GM04503 (cell line): ENCODE measurements around the gene SASH3.

Experiments
- DNase-seq: peaks from one replicate; pipeline ENCODE4 v3.0.0-alpha.2; 2012; ENCODE audit warnings: low read depth

SASH3 gene

DNA sequence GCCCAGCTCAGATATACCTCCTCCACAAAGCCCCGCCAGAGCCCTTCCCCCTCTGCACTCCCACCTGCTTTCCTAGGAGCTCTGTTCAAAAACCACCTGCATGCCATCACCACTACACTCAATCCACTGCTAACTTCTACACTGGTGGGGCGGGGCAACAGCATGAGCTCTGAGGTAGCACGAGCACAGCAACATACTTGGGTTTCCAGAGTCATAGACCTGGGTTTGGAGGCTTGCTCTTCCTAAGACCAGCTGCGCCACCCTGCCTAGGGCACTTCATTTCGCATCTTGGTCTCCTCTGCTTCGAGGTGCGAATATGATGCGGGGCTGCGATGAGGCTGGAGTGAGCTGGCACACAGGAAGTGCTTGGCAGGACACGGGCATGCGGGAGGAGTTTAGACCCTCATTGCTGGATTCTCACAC lies 3.6 kb downstream of the SASH3 start:
- DNase-seq: no peak

DNA sequence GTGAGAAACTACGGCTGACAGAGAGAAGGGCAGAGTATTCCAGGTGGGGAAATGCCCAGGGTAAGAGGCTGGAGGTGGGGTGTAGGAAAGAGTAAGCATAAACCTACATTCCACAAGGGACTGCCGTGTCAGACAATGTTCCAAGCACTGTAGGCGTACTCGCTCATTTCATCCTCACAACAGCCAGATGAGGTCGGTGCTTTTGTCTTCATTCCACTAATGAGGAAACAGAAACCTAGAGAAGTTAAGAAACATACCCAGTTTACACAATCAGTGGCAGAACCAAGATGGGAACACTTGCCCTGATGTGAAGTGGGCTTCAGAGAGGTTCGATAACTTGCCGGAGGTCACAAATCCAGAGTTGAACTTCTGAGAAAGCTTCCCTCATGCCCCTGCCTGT lies 4.6 kb downstream of the SASH3 start:
- no peak for DNase-seq

DNA sequence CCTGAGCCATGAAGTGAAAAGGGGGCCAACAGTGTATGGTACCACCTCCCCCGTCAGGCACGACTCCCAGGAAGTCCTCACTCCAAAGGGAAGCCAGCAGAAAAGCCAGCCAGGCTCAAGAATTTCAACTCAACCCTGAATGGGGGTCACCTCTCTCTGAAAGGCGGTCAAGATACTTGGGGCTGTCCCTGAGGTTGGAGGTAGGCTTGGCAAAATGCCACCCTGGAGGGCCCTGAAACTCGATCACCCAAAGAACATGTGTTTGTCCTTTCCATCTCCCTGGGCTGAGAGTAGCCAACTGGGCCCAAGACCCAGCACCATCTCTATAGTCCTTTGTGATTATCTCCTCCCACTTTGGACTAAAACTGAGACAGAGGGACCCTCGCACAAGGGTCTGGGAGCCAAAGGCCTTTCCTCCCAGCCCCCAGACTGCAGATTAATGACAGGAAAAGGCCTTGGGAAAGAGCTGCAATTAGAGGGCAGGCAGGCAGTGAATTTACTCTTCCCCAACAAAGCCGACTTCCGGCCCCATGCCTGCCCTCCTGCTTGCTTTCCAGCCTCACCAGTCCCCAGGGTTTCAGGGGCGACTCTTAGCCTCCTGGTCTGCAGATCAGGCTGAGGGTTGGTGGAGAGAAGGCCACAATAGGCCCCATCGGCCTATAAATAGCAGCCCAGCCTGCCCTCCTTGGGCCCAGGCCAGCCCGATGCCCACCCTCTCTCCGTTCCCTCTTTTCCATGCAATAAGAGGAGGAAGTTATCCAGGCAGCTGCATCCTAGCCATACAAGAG lies 5.6 kb downstream of the SASH3 start:
- DNase-seq: no peak

DNA sequence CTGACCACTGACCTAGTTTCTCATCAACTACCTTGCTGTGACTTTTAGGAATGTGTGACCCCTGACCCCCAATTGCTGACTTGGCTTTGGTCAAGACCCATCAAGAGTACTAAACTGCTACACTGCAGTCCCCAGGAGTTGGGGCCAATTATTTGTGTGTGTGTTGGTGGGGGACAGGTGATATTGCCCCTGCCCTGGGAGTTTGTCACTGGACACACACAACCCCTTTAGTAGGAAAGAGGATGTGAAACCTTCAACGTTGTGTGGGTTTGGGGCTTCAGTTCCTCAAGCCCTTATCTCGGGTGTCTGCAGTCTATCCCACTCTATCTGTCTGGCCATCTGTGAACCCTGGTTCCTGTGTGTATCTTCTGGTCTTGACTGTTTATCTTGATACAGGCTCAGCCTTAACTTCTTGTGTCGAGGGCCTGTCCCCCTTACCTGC lies 6.5 kb downstream of the SASH3 start:
- no peak for DNase-seq

DNA sequence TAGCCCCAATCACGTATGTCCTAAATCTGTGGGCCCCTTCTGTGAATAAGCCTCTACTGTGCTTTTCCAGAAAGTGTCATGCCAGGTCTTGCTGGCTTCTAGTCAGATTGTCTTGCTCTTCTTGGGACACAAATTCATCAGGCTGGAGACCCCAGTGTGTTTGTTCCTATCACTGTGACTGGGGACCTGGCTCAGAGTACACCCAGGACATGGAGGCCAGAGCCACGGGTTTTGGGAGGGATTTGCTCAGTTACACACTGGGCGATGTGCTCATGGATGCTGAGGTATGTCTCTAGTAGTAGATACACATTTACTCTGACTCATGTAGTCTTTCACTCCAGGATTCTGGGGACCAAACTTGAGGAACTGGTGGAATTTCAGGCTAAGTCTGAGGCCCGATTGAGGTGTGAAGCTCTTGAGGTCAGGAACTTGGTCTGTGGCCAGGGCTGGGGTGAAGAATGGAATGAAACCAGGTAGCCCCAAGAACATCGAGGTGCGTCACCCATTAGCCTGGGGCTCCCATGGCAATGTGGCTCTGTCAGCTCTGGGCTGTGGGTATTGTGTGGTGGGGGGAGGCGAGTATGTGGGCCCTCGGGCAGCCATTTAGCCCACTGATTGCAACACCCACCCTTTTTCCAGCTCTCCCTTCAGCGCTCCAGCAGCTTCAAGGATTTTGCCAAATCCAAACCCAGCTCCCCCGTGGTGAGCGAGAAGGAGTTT lies 7.7 kb downstream of the SASH3 start:
- DNase-seq: no peak

DNA sequence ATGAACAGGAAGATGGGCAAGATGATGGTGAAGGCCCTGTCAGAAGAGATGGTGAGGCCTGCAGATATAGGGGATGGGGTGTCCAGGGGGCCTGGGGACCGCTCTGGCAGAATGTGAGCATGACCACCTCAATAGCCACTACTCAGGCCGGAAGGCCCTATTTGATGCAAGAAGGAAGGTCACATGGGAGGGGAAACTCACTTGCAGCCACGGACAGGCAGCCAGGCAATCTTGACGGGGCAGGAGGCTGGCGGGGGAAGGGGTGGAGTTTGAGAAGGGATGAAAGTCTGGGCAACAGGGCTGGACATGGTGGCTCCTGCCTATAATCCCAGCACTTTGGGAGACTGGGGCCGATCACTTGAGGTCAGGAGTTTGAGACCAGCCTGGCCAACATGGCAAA lies 8.8 kb downstream of the SASH3 start:
- no peak for DNase-seq

DNA sequence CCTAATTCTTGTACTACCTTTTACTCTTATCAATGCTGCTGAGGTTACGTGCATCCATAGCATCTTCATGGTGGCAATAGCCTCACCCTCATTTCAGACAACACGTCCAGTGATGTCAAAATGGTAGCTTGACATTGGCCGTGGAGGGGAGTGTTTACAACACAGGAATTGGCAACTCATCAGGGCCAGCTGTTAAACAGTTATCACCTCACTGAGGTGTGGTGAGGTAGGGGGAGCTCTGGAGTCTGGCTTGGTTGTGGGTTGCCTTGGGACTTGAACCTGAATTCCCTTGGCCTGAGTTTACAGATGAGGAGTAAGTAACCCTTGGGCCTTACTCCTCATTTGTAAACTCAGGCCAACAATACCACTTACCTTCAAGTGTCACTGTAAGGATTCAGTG lies 10.4 kb downstream of the SASH3 start:
- DNase-seq: no peak

DNA sequence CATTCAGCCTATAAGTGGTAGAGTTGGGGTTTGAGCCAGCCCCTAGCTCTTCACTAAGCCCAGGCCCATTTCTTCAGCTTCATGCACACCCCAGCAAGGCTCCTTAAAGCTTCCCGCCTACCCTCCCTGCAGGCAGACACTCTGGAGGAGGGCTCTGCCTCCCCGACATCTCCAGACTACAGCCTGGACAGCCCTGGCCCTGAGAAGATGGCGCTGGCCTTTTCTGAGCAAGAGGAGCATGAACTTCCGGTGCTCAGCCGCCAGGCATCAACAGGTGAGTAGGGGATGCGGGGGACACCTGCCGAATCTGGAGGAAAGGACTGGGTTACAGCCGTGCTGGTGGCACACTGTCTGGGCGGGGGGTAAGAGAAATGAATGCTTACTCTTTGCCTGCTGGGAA lies 11.1 kb downstream of the SASH3 start:
- no peak for DNase-seq

DNA sequence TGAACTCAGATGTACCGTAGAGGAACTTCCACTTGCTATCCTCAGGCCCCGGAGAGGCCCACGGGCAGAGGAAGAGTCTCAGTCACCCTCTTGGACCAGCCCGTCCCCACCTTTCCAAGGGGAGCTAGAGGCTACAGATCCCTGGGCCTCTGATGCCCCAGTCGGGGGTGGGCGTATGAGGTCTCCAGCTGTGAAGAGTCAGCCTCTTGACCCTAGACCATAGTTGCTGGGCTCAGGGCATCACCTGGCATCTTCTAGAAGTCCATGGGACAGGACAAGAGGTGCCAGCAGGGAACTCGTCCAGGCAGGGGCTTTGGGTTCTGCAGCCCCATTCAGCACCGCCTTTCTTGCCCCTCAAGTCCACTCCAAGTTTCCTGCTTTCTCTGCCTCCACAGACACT lies 11.6 kb downstream of the SASH3 start:
- DNase-seq: no peak

DNA sequence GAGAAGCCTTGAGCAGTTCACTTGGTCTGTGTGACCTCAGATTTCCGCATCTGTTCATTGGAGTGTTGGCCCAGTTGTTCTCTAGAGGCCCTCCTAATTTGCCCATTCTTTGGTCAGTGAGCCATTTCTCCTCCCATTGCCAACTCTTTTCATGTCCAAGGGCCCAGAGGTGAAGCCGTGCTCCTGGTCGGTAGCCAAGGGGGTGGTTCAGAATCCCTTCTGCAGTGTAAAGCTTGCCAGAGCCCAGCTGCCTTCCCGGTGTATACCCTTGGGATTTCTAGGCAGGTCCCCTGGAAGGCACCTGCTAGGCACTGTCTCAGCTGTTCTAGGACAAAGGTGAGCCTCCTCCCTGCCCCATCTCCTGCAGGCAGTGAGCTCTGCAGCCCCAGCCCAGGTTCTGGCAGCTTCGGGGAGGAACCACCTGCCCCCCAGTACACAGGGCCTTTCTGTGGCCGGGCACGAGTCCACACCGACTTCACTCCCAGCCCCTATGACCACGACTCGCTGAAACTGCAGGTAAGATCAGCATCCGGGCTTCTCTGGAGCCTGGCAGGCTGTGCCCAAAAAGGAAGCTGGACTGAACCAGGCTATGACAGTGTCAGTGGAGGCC lies 12.3 kb downstream of the SASH3 start:
- no peak for DNase-seq

DNA sequence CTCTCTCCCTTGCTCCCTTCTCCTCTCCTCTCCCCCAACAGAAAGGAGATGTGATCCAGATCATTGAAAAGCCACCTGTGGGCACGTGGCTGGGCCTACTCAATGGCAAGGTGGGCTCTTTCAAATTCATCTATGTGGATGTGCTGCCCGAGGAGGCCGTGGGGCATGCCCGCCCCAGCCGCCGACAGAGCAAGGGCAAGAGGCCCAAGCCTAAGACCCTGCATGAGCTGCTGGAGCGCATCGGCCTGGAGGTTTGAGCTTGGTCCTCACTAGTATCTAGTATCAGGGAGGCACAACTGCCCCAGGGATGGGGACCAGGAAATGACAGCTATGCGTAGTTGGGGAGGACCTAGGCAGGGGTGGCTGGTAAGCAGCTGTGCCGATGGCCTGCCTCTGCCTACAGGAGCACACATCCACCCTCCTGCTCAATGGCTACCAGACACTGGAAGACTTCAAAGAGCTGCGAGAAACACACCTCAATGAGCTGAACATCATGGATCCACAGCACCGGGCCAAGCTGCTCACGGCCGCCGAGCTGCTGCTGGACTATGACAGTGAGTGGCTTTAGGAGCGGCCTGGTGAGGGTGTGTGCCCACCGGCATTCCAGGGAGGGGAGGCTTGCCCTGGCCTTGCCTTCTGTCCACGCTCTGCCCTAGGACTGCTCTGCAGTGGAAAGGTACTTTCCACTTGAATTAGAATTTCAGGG lies 13.0 kb downstream of the SASH3 start:
- DNase-seq: no peak

DNA sequence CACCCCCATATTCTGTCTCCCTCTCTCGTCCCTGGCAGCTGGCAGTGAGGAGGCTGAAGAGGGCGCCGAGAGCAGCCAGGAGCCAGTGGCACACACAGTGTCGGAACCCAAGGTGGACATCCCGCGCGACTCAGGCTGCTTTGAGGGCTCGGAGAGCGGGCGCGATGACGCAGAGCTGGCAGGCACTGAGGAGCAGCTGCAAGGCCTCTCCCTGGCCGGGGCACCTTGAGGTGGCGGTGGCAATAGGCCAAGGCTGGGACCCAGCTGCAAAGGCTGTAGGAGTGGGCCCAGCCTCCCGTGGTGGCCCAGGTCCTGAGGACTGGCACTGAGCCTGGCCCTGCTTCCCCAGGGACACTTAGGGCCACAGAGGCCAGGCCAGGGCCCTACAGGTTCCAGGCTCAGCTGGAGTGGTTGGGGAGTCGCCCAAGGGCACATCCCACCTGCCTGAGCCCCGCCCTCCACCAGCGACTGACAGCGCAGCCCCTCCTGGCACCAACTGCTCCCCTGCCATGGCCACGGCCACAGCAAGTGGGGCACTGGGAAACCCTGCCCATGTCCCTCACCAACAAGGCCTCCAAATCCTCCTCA lies 13.9 kb downstream of the SASH3 start:
- no peak for DNase-seq

DNA sequence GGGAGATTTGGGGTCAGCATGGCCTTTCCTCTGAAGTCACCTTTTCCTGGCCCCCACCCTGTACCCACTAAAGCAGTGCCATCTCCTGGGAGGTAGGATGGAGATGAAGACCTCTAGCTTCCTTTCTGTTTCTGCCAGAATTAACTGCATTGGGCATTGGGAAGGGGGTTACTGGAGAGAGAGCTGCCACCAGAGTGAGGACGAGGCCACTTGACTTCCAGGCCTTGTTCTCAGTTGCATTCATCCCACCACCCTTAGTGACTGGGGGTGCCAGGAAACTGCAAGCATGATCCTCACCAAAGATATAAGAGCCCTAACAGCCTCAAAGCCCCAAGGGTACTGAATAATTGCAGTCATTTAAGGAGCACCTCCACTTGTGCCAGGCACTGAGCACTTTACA lies 15.8 kb downstream of the SASH3 start:
- DNase-seq: no peak

DNA sequence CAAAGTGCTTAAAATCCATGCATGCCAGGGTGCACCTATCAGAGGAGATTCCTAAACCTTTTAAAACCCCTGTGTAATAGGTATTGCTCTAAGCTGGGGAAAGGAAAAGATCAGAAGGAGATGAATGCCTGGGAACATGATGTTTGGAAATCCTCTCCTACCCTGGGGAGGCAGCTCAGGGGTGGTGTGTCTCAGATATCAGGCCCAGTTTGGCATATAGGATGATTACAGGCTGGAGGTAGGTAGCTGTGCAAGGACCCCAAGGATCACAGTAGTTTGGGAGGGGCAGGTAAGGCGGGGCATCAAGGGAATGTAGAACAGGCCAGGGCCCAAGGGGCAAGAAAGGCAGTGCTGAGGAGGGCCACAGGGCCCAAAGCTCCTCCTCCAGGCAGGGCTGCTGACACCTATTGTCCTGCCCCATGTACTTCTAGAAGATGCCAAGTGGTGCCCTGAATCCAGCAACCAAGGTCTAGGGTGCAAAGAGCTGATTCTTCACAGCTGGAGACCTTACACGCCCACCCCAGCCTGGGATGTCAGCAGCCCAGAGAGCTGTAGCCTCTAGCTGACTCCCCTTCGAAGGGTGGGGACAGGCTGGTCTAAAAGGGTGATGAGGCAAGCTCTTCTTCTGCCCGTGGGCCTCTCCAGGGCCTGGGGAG lies 17.6 kb downstream of the SASH3 start:
- no peak for DNase-seq

DNA sequence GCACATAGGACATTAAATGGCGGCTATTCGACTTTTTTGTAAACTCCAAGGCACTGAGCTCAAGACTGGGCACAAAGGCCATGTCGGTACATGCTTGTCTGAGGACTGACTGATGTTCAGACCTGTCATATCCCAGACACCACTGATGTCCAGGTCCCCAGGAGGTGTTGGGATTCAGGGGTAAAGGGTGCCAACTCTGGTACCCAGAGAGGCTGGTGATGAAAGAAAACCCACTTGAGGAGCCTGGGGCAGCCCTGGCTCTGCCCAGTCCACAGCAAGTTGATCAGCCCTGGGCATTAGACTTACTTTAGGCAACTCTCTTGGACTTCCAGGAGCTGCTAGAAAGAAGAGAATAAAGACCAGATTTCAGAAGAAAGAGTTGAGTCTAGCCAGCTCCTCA lies 18.7 kb downstream of the SASH3 start:
- DNase-seq: no peak

DNA sequence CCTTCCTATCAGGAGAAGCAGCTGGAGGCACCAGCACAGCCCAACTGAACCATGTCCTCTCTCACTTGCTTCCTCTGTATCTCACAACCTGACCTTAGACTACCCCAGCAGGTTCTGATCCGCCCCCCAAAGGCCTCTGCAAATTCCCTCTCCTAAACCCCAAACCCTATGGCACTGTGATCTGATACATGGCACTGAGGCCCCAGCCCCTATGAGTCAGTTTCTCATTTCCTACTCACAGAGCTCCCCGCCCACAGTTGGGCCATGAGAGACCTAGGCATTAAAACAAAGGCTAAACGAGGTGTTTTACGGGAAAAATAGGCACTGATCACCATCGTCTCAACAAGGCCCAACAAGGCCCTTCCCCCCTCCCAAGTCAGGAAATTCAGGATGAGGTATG lies 19.1 kb downstream of the SASH3 start:
- DNase-seq: no peak

DNA sequence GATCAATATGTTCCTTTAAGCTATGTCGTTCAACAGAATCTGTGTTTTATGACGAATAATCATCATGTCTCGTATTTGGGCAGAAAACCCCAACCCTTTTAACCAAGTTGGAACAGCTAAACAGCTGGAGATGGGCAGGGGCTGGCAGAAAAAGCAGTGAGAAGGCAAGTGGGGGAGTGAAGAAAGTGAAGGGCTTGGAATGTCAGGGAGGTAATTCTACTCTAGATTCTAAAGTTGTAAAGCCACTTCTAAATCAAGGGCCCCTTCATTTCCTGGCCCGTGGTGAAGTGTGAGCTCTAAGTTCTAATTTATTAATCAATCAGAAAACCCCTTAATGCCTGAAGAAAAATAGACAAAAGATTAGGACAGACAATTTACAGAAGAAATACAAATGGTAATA lies 20.4 kb downstream of the SASH3 start:
- no peak for DNase-seq

DNA sequence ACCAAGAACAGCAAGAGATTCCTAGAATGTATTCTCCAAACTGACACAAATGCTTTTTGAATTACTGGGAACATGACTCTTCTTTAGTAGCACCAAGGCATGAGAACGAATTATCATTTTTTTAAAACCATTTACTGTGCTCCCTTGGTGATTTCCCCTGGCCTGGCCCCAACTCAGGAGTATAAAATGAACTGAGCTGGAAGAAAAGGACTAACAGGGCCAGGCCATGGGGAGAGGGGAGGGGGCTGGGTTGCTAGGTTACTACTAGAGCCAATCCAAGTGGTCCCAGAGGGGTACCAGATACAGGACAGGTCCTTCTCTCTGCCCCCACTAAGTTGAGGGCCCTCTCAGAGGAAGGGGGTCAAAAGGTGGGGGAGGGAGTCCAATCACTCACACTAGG lies 23.1 kb downstream of the SASH3 start:
- DNase-seq: no peak

DNA sequence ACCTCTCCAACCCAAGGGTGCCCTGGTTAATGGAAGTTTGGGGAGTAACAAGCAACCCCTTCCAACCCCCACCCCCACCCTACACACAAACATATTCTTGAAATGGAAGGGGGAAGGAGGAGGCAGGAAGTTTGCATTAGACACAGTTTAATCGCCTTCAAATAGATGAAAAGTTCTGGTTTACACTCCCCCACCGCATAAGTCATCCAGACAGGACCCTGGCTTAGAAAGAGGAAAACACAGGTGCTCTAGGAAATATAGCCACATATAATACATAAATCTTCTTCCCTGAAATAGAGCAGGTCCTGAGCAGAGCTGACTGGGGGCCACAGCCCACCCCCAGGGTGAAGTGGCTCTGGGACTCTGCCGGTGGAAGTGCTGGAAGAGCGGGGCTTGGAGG lies 25.1 kb downstream of the SASH3 start:
- no peak for DNase-seq

DNA sequence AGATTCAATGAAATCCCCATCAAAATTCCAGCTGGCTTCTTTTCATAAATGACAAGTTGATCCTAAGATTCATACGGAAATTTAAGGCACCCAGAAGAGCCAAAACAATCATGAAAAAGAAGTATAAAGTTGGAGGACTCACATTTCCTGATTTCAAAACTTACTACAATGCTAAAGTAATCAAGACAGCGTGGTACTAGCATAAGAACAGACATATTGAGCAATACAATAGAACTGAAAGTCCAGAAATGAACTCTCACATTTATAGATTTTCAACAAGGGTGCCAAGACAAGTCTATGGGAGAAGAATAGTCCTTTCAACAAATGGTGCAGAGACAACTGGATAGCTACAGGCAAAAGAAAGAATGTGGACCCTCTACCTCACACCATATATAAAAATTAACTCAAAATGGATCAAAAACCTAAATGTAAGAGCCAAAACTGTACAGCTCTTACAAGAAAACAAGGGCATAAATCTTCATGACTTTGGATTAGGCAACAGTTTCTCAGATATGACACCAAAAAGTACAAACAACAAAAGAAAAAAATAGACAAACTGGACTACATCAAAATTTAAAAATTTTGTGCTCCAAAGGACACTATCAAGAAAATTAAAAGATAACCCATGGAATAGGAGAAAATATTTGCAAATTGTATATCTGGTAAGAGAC lies 28.5 kb downstream of the SASH3 start:
- peak; percentile 4 for DNase-seq
